Measurements from ENCODE around the gene SLC16A7. TPM values are rescaled to one million over a fixed set of nuclear protein-coding genes. Genes with fewer than 3 reads are reported as not detected.

SLC16A7 gene
- total and polyA plus RNA-seq, 9 of the 15 experiments (the other 6 are each of a cell fraction or from before 2014, with no cell fraction given), result 0.18 TPM; not detected in 8

DNA sequence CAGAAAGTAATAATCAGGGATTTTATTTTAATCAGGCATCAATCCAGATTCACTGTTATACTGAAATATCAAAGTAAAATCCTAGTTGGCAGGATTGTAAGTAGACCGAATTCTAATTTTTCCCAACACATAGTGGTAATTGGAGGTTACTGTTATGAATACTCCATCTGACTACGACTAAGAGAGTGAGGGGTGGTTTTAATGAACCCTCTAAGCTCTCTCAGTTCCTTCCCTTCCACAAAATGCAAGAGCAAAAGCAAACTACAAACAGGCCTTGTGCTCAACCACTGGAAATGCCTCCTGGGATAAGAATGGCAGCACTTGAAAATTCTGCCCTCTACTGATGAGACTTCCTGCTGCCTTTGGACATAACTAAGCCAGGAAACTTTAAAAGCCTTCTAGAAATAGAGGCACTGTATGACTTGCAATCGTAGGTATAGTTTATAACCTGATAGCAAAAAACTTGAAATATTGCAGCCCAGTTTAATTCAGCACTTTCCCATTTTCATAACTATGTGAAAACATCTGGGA, 184.8 kb downstream of the SLC16A7 start:
- ATAC-seq (no peak), FAIRE-seq (no peak), DNase-seq (ENCODE audit: extremely low read depth in 1 of 4, low spot score in 3 of 4) (no peak)
- 0% methylated on average over 3 of the region's 3 CpGs for WGBS (ENCODE audit: insufficient coverage, low coverage, missing lambda C conversion rate)
- no peaks in the 10 kb centered on the region for H3K79me2 ChIP-seq (ENCODE audit: control insufficient read depth, insufficient read depth, low read length)
- H3K27me3 ChIP-seq (ENCODE audit: control insufficient read depth in 2 of 2, insufficient read depth in 2 of 2, low read length in 2 of 2), result no peaks in the 10 kb centered on the region
- ChIA-PET CTCF (ENCODE audit: low intra/inter-chr PET ratio) (no interaction called here), POLR2A (no interaction called here)
- no peaks in the 10 kb centered on the region for H3K9me3 ChIP-seq (replicated peaks; ENCODE audit: control insufficient read depth, insufficient read depth, low read depth, low read length)
- no TSS peak for BruUV-seq (replicated peaks)
- H3K27ac ChIP-seq (ENCODE audit: extremely low read depth, low read depth, low read length), result no peak overlapping the region
- intact Hi-C loops (cut with micrococcal nuclease), result no loop called here
- no peak overlapping the region for H2AFZ ChIP-seq (ENCODE audit: low read depth, low read length)
- H3K4me1 ChIP-seq (replicated peaks in 1 of 2; ENCODE audit: control insufficient read depth in 2 of 2, insufficient read depth in 2 of 2, low read length in 2 of 2), result no peaks in the 10 kb centered on the region
- no peak overlapping the region for H3K4me3 ChIP-seq
- no peaks in the 10 kb centered on the region for H3K36me3 ChIP-seq (ENCODE audit: control insufficient read depth, insufficient read depth, low read length)
- no peaks in the 10 kb centered on the region for H3K9me1 ChIP-seq (ENCODE audit: control insufficient read depth, insufficient read depth, low read length)
- no peak overlapping the region for H3K9ac ChIP-seq (ENCODE audit: insufficient read depth in 1 of 2, low read depth in 2 of 2, low read length in 2 of 2)
- no peaks in the 10 kb centered on the region for H4K20me1 ChIP-seq (replicated peaks; ENCODE audit: control insufficient read depth, insufficient read depth, low read length)
- in situ Hi-C loops (cut with MboI), result no loop called here
- TF ChIP-seq SREBF1 (IDR thresholded peaks at IDR 0.05; ENCODE audit: borderline replicate concordance, low read depth, low read length), result no peak
- no peak for TF ChIP-seq SMARCB1 (IDR thresholded peaks at IDR 0.05; ENCODE audit: insufficient read length, low read depth)
- no peak for TF ChIP-seq POLR2H (tag; IDR thresholded peaks at IDR 0.05; ENCODE audit: low read depth)
- no peak overlapping the region for H3K4me2 ChIP-seq (ENCODE audit: insufficient read depth, low read length)

DNA sequence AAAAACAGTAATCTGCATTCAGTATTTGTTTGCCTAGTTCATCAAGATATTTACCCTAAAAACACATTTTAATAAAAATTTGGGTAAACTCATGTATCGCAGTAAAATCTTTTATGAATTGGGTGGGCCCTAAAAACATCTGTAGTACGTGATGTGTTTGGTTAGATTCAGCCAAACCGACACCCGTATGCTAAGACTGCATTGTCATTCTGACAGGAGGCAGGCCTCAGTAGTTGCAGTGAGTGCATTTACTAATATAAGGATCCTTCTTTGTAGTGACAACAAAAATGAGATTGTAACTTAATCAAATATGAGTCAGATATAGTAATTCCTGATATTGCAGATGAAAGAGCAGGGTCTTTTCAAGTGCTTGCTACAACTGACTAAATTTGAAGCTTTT, 191.8 kb downstream of the SLC16A7 start:
- H3K27ac ChIP-seq (ENCODE audit: extremely low read depth, low read depth, low read length), result no peak overlapping the region
- ATAC-seq (no peak), DNase-seq (ENCODE audit: extremely low read depth in 1 of 4, low spot score in 3 of 4) (no peak), FAIRE-seq (no peak)
- H3K4me3 ChIP-seq, result no peak overlapping the region
- no peaks in the 10 kb centered on the region for H3K36me3 ChIP-seq (ENCODE audit: control insufficient read depth, insufficient read depth, low read length)
- ChIA-PET POLR2A (no interaction called here), CTCF (ENCODE audit: low intra/inter-chr PET ratio) (no interaction called here)
- H2AFZ ChIP-seq (ENCODE audit: low read depth, low read length), result no peak overlapping the region
- H4K20me1 ChIP-seq (replicated peaks; ENCODE audit: control insufficient read depth, insufficient read depth, low read length), result no peaks in the 10 kb centered on the region
- no peaks in the 10 kb centered on the region for H3K27me3 ChIP-seq (ENCODE audit: control insufficient read depth in 2 of 2, insufficient read depth in 2 of 2, low read length in 2 of 2)
- H3K9me1 ChIP-seq (ENCODE audit: control insufficient read depth, insufficient read depth, low read length), result no peaks in the 10 kb centered on the region
- no peaks in the 10 kb centered on the region for H3K79me2 ChIP-seq (ENCODE audit: control insufficient read depth, insufficient read depth, low read length)
- WGBS (ENCODE audit: insufficient coverage, low coverage, missing lambda C conversion rate), result 2% methylated on average over 4 of the region's 4 CpGs
- H3K4me2 ChIP-seq (ENCODE audit: insufficient read depth, low read length), result no peak overlapping the region
- no TSS peak for BruUV-seq (replicated peaks)
- no peaks in the 10 kb centered on the region for H3K9me3 ChIP-seq (replicated peaks; ENCODE audit: control insufficient read depth, insufficient read depth, low read depth, low read length)
- intact Hi-C loops (cut with micrococcal nuclease) (no loop called here), in situ Hi-C loops (cut with MboI) (no loop called here)
- H3K9ac ChIP-seq (ENCODE audit: insufficient read depth in 1 of 2, low read depth in 2 of 2, low read length in 2 of 2), result no peak overlapping the region
- no peaks in the 10 kb centered on the region for H3K4me1 ChIP-seq (replicated peaks in 1 of 2; ENCODE audit: control insufficient read depth in 2 of 2, insufficient read depth in 2 of 2, low read length in 2 of 2)
- TF ChIP-seq CBX5 (IDR thresholded peaks at IDR 0.05; ENCODE audit: borderline replicate concordance, low read depth) (no peak), HDAC8 (tag; IDR thresholded peaks at IDR 0.05) (no peak), ELF4 (CRISPR knock-in tag; IDR thresholded peaks at IDR 0.05) (no peak), DMBX1 (CRISPR knock-in tag; IDR thresholded peaks at IDR 0.05; ENCODE audit: borderline replicate concordance) (no peak), CCNT2 (IDR thresholded peaks at IDR 0.05; ENCODE audit: borderline replicate concordance, extremely low read depth, insufficient read length, low read depth, low read length) (no peak), MEIS2 (IDR thresholded peaks at IDR 0.05; ENCODE audit: partially characterized antibody) (no peak), MYC (IDR thresholded peaks at IDR 0.05; ENCODE audit: low read depth, low read length) (no peak), MYC (CRISPR knock-in tag; IDR thresholded peaks at IDR 0.05; ENCODE audit: borderline replicate concordance, low read depth) (no peak), RAD51 (IDR thresholded peaks at IDR 0.05; ENCODE audit: borderline replicate concordance, low read depth) (no peak), ZNF347 (CRISPR knock-in tag; IDR thresholded peaks at IDR 0.05; ENCODE audit: low read depth) (no peak), POLR2G (IDR thresholded peaks at IDR 0.05; ENCODE audit: low read depth, low read length) (no peak), BMI1 (IDR thresholded peaks at IDR 0.05; ENCODE audit: low read length) (no peak)
- TF ChIP-seq, protein P1, sequence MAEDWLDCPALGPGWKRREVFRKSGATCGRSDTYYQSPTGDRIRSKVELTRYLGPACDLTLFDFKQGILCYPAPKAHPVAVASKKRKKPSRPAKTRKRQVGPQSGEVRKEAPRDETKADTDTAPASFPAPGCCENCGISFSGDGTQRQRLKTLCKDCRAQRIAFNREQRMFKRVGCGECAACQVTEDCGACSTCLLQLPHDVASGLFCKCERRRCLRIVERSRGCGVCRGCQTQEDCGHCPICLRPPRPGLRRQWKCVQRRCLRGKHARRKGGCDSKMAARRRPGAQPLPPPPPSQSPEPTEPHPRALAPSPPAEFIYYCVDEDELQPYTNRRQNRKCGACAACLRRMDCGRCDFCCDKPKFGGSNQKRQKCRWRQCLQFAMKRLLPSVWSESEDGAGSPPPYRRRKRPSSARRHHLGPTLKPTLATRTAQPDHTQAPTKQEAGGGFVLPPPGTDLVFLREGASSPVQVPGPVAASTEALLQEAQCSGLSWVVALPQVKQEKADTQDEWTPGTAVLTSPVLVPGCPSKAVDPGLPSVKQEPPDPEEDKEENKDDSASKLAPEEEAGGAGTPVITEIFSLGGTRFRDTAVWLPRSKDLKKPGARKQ (CRISPR knock-in tag; IDR thresholded peaks at IDR 0.05), result no peak
